Measurements from ENCODE around the gene ETV6.

- no peak for TF ChIP-seq CTCF (IDR thresholded peaks at IDR 0.05)
- no peak for TF ChIP-seq POLR2A (IDR thresholded peaks at IDR 0.05)
Observed at GRCh38 chr12:11656550-11656949, 7.1 kb downstream of the ETV6 start.

Data from lower leg skin (tissue), 3 donors.